ENCODE data around the gene MRPL47. TPM values are rescaled to one million over a fixed set of nuclear protein-coding genes. Genes with fewer than 3 reads are reported as not detected.
A peak's percentile ranks its signal among the peaks of the same experiment; 100 is the strongest.

Gene MRPL47
- total RNA-seq, 1 donor from 2014 or later = 38.6 TPM

DNA sequence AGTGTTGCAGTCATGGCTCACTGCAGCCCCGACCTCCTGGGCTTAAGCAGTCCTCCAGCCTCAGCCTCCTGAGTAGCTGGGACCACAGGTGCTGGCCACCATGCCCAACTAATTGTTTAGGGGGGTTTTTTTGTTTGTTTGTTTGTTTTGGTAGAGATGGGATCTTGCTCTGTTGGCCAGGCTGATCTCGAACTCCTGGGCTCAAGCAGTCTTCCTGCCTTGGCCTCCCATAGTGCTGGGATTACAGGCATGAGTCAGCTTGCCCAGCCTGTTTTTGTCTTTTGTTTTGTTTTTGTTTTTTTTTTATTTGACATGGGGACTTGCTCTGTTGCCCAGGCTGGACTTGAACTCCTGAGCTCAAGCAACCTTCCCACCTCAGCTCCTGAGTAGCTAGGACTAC lies 17.6 kb upstream of the MRPL47 start:
- no peaks in the 10 kb centered on the region for H3K27me3 Mint-ChIP-seq
- TF ChIP-seq, protein P1, sequence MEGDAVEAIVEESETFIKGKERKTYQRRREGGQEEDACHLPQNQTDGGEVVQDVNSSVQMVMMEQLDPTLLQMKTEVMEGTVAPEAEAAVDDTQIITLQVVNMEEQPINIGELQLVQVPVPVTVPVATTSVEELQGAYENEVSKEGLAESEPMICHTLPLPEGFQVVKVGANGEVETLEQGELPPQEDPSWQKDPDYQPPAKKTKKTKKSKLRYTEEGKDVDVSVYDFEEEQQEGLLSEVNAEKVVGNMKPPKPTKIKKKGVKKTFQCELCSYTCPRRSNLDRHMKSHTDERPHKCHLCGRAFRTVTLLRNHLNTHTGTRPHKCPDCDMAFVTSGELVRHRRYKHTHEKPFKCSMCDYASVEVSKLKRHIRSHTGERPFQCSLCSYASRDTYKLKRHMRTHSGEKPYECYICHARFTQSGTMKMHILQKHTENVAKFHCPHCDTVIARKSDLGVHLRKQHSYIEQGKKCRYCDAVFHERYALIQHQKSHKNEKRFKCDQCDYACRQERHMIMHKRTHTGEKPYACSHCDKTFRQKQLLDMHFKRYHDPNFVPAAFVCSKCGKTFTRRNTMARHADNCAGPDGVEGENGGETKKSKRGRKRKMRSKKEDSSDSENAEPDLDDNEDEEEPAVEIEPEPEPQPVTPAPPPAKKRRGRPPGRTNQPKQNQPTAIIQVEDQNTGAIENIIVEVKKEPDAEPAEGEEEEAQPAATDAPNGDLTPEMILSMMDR (IDR thresholded peaks at IDR 0.05) = no peak
- no peaks in the 10 kb centered on the region for H3K4me1 Mint-ChIP-seq
- no peaks in the 10 kb centered on the region for H3K9me3 Mint-ChIP-seq
- no peak overlapping the region for H3K27ac Mint-ChIP-seq
- POLR2A ChIA-PET = no interaction called here
- intact Hi-C loops (cut with micrococcal nuclease) = no loop called here
- ATAC-seq (ENCODE audit: low read depth) = no peak
- CTCF ChIA-PET = no interaction called here
- peaks cover 69% of the 10 kb centered on the region for H3K36me3 Mint-ChIP-seq (ENCODE audit: low read depth)
- DNase-seq = no peak
- no peak overlapping the region for H3K4me3 Mint-ChIP-seq

DNA sequence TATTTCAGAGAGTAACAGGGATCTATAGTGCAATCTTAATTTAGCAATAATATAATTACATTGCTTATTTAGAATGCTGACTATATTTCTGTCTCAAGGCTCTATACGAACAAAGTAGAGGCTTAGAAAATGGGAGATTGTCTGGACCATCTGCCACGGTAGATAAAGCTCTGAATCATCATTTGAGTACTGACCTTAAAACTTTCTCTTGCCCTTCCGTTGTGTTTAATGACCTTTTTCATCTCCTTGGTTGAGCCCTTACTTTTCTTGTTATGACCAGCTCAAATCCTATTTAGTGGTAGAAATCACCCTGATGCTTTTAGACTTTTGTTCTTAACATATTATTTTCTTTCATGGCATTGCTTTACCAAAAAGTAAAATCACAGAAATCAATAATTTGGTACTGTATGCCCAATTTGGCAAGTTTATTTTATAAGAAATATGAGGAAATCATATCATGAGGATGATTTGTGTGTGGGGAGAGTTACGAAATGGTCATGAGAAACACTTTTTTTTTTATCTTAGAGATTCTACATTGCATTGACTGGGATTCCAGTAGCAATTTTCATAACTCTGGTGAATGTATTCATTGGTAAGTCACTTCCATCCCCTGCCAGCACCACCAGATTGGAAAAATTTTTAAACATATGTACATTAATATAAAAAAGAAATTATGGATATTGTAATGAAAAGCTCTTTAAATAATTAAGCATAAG lies 11.2 kb upstream of the MRPL47 start:
- DNase-seq = no peak
- Mint-ChIP-seq H3K4me1 (peaks cover 10% of the 10 kb centered on the region), H3K9me3 (no peaks in the 10 kb centered on the region), H3K4me3 (no peak overlapping the region), H3K27ac (no peak overlapping the region), H3K27me3 (no peaks in the 10 kb centered on the region), H3K36me3 (ENCODE audit: low read depth) (peaks cover 37% of the 10 kb centered on the region)
- CTCF ChIA-PET = interaction anchor here (0.6 kb wide), 1 partner anchor 603 kb away, joined by 3 read pairs; no protein-coding TSS in a partner anchor
- TF ChIP-seq, protein P1 (IDR thresholded peaks at IDR 0.05) = no peak
- intact Hi-C loops (cut with micrococcal nuclease) = no loop called here
- ATAC-seq (ENCODE audit: low read depth) = no peak
- POLR2A ChIA-PET = no interaction called here

DNA sequence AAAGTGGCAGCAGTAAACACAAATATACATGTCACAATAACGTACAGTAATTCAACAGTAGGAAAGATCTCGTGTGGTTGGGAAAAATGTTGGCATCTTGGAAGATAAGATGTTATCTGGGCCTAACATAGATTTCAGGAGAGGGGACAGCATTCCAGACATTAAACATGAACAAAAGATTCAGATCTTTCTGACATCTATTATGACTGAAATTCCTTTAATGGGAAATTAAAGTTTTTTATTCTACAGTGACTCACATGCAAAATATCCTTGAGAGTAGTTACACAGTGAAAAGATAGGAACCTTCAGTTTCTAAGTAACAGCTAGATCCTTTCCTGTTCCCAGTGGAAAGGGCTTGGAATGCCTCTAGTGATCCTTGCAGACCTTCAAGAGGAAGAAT lies 9.4 kb upstream of the MRPL47 start:
- Mint-ChIP-seq H3K27ac (no peak overlapping the region), H3K4me3 (no peak overlapping the region), H3K4me1 (peaks cover 24% of the 10 kb centered on the region), H3K36me3 (ENCODE audit: low read depth) (peaks cover 26% of the 10 kb centered on the region), H3K27me3 (no peaks in the 10 kb centered on the region), H3K9me3 (no peaks in the 10 kb centered on the region)
- ChIA-PET POLR2A (no interaction called here), CTCF (no interaction called here)
- intact Hi-C loops (cut with micrococcal nuclease) = no loop called here
- DNase-seq (no peak), ATAC-seq (ENCODE audit: low read depth) (no peak)
- TF ChIP-seq, protein P1 (IDR thresholded peaks at IDR 0.05) = no peak

DNA sequence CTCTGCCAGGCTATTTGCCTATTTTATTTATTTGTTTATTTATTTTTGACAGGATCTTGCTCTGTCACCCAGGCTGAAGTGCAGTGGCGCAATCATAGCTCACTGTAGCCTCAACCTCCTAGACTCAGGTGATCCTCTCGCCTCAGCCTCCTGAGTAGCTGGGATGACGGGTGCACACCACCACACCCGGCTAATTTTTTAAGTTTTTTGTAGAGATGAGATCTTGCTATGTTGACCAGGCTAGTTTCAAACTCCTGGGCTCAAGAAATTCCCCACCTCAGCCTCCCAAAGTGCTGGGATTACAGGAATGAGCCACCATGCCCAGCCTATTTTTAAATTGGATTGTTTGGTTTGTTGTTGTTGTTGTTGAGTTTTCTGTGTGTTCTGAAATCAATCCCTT lies 5.6 kb upstream of the MRPL47 start:
- CTCF ChIA-PET = no interaction called here
- DNase-seq (no peak), ATAC-seq (ENCODE audit: low read depth) (no peak)
- H3K4me1 Mint-ChIP-seq = peaks cover 53% of the 10 kb centered on the region
- no peaks in the 10 kb centered on the region for H3K27me3 Mint-ChIP-seq
- no peak overlapping the region for H3K4me3 Mint-ChIP-seq
- H3K27ac Mint-ChIP-seq = no peak overlapping the region
- no peaks in the 10 kb centered on the region for H3K9me3 Mint-ChIP-seq
- TF ChIP-seq, protein P1 (IDR thresholded peaks at IDR 0.05) = no peak
- POLR2A ChIA-PET = interaction anchor here (0.6 kb wide), 1 partner anchor 39 kb away, joined by 3 read pairs; no protein-coding TSS in a partner anchor
- H3K36me3 Mint-ChIP-seq (ENCODE audit: low read depth) = peaks cover 20% of the 10 kb centered on the region
- intact Hi-C loops (cut with micrococcal nuclease) = no loop called here

DNA sequence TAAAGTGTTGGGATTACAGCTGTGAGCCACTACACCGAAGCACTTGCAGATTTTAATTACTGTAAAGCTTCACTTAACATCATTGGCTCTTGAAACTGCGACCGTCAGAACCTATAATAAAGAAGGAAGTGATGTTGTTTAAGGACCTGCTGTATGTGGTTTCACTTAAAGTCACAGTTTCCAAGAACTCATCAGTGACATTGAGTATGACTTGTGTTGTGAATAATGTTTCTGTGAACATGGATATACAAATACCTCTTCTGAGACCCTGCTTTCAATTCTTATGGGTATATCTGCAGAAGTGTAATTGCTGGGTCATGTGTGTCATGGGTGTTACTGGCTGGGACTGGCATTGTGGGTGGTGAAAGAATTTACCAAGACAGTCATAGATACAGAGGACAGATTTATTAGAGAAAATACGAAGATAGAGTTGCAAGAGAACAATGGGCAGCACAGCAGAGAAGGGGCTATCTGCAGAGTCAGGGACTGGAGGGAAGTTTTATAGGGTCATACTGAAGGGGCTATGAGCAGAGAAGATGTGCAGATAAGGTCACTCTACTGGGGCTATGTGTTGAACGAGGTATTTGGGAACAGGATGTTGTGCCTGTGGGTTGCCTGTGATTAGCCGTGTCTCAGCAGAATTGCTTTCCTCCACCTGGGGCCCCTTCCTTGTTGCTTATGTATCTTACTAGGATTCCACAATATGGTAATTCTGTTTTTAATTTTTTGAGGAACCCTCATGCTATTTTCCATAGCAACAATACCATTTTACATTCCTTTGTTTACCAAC lies 4.7 kb upstream of the MRPL47 start:
- TF ChIP-seq, protein P1 (IDR thresholded peaks at IDR 0.05) = no peak
- POLR2A ChIA-PET = interaction anchor here (1.0 kb wide), 2 partner anchors 13 to 46 kb away, joined by 3 read pairs; partner anchors contain the start of gene ACTL6A
- ATAC-seq (ENCODE audit: low read depth) (peak; percentile 43), DNase-seq (no peak)
- intact Hi-C loops (cut with micrococcal nuclease) = loop anchor here (2.0 to 5.0 kb wide), 2 partner anchors 642 to 994 kb away; partner anchors contain the start of gene TTC14
- Mint-ChIP-seq H3K27ac (peak overlapping the region; percentile 78), H3K27me3 (no peaks in the 10 kb centered on the region), H3K9me3 (no peaks in the 10 kb centered on the region), H3K36me3 (ENCODE audit: low read depth) (peaks cover 27% of the 10 kb centered on the region), H3K4me3 (peak overlapping the region; percentile 33), H3K4me1 (peaks cover 63% of the 10 kb centered on the region)
- CTCF ChIA-PET = interaction anchor here (0.7 kb wide), 1 partner anchor 41 kb away, joined by 3 read pairs; no protein-coding TSS in a partner anchor
